ENCODE data around the gene ZNF512.

Gene ZNF512

GRCh38 chr2:27634291-27634690 lies 51.4 kb downstream of the ZNF512 start:
- DNase-seq (ENCODE audit: low read depth, low spot score), result no peak

GRCh38 chr2:27636766-27637165 lies 53.9 kb downstream of the ZNF512 start:
- DNase-seq (ENCODE audit: low read depth, low spot score), result no peak

GRCh38 chr2:27638037-27638637 lies 55.3 kb downstream of the ZNF512 start:
- no peak for DNase-seq (ENCODE audit: low read depth, low spot score)

- DNase-seq (ENCODE audit: low read depth, low spot score), result no peak
Measured at GRCh38 chr2:27638709-27639108, 55.9 kb downstream of the ZNF512 start.

- DNase-seq (ENCODE audit: low read depth, low spot score), result no peak
Measured at GRCh38 chr2:27640722-27641245, 57.9 kb downstream of the ZNF512 start.

GRCh38 chr2:27645197-27645596 lies 62.4 kb downstream of the ZNF512 start:
- DNase-seq (ENCODE audit: low read depth, low spot score), result no peak

GRCh38 chr2:27647289-27647688 lies 64.4 kb downstream of the ZNF512 start:
- DNase-seq (ENCODE audit: low read depth, low spot score), result no peak

GRCh38 chr2:27647737-27648136 lies 64.9 kb downstream of the ZNF512 start:
- DNase-seq (ENCODE audit: low read depth, low spot score), result no peak

GRCh38 chr2:27651056-27651455 lies 68.2 kb downstream of the ZNF512 start:
- DNase-seq (ENCODE audit: low read depth, low spot score), result no peak

- DNase-seq (ENCODE audit: low read depth, low spot score), result no peak
Measured at GRCh38 chr2:27652341-27652740, 69.5 kb downstream of the ZNF512 start.

- no peak for DNase-seq (ENCODE audit: low read depth, low spot score)
Measured at GRCh38 chr2:27652790-27653189, 69.9 kb downstream of the ZNF512 start.

GRCh38 chr2:27653397-27653796 lies 70.6 kb downstream of the ZNF512 start:
- DNase-seq (ENCODE audit: low read depth, low spot score), result no peak

GRCh38 chr2:27655155-27655951 lies 72.5 kb downstream of the ZNF512 start:
- DNase-seq (ENCODE audit: low read depth, low spot score), result peak; percentile 49

- no peak for DNase-seq (ENCODE audit: low read depth, low spot score)
Measured at GRCh38 chr2:27661371-27661770, 78.5 kb downstream of the ZNF512 start.

GRCh38 chr2:27663285-27664153 lies 80.7 kb downstream of the ZNF512 start, which contains the start of the genes SLC4A1AP and SUPT7L:
TSS of gene SLC4A1AP (plus strand) at chr2:27663889. CDS start at chr2:27663915, 26 bp downstream.
TSS of gene SUPT7L (minus strand) at chr2:27663614. CDS start at chr2:27662192, 1,422 bp downstream.
- DNase-seq (ENCODE audit: low read depth, low spot score), result peak; percentile 84

GRCh38 chr2:27664154-27664574 lies 81.3 kb downstream of the ZNF512 start:
- no peak for DNase-seq (ENCODE audit: low read depth, low spot score)

- DNase-seq (ENCODE audit: low read depth, low spot score), result no peak
Measured at GRCh38 chr2:27664622-27665363, 82.0 kb downstream of the ZNF512 start.

GRCh38 chr2:27667446-27667845 lies 84.6 kb downstream of the ZNF512 start:
- no peak for DNase-seq (ENCODE audit: low read depth, low spot score)

- no peak for DNase-seq (ENCODE audit: low read depth, low spot score)
Measured at GRCh38 chr2:27671235-27671634, 88.4 kb downstream of the ZNF512 start.

All from brain pericyte (primary cell).